Neural cell (in vitro differentiated cells): Measurements from ENCODE around the gene FBXL17. TPM values are rescaled to one million over a fixed set of nuclear protein-coding genes. Genes with fewer than 3 reads are reported as not detected.

ENCODE experiments used
- H2AFZ ChIP-seq: fragments of 200-600, 300-800 bp; sonication (generic), shearing (Covaris generic); 2 replicates; pipeline ENCODE4 v1.6.0; 2014; ENCODE audit warnings: low read depth, mild to moderate bottlenecking, antibody characterized with exemption, low read length, moderate library complexity
- H3F3A ChIP-seq: fragments of 200-600 bp; shearing (Covaris generic); 2 replicates; pipeline ENCODE4 v1.6.1; 2016; ENCODE audit warnings: mild to moderate bottlenecking, moderate library complexity, mixed read lengths, antibody characterized with exemption, low read length; ENCODE audit not compliant: insufficient read depth, poor library complexity, severe bottlenecking
- H3K27ac ChIP-seq: fragments of 200-600, 300-800 bp; sonication (generic), shearing (Covaris generic); 2 replicates; pipeline ENCODE4 v1.5.1; 2014; ENCODE audit warnings: mild to moderate bottlenecking, low read length, moderate library complexity
- H3K27me3 ChIP-seq: fragments of 300-800, 200-600 bp; sonication (generic), shearing (Covaris generic); 2 replicates; pipeline ENCODE4 v1.6.0; 2014; ENCODE audit warnings: mild to moderate bottlenecking, low read depth, low read length, moderate library complexity; ENCODE audit not compliant: insufficient read depth
- H3K36me3 ChIP-seq: fragments of 300-800, 200-600 bp; sonication (generic), shearing (Covaris generic); 2 replicates; pipeline ENCODE4 v1.5.1; 2014; ENCODE audit warnings: mild to moderate bottlenecking, antibody characterized with exemption, low read length, moderate library complexity; ENCODE audit not compliant: insufficient read depth
- H3K4me2 ChIP-seq: fragments of 300-800, 200-600 bp; sonication (generic), shearing (Covaris generic); 2 replicates; pipeline ENCODE4 v1.6.0; 2014; ENCODE audit warnings: mild to moderate bottlenecking, low read length
- H3K4me3 ChIP-seq: fragments of 300-800, 200-600 bp; sonication (generic), shearing (Covaris generic); 2 replicates; pipeline ENCODE4 v1.5.1; 2014; ENCODE audit warnings: mild to moderate bottlenecking, low read length, moderate library complexity
- H3K79me2 ChIP-seq: fragments of 200-600 bp; shearing (Covaris generic); replicated peaks from 2 replicates; pipeline ENCODE4 v1.6.0; 2014; ENCODE audit warnings: mild to moderate bottlenecking, low read length, moderate library complexity; ENCODE audit not compliant: insufficient read depth
- H3K9ac ChIP-seq: fragments of 300-800, 200-600 bp; sonication (generic), shearing (Covaris generic); 2 replicates; pipeline ENCODE4 v1.6.1; 2016; ENCODE audit warnings: mild to moderate bottlenecking, low read length, mixed read lengths
- H3K9me2 ChIP-seq: fragments of 200-600 bp; shearing (Covaris generic); 2 replicates; pipeline ENCODE4 v1.6.1; 2016; ENCODE audit warnings: mild to moderate bottlenecking, low read length, mixed read lengths; ENCODE audit not compliant: insufficient read depth
- H3K9me3 ChIP-seq: fragments of 200-600, 300-800 bp; sonication (generic), shearing (Covaris generic); 2 replicates; pipeline ENCODE4 v1.6.1; 2016; ENCODE audit warnings: mild to moderate bottlenecking, mixed run types, low read length, moderate library complexity, mixed read lengths
- H4K20me1 ChIP-seq: fragments of 200-600 bp; shearing (Covaris generic); 2 replicates; pipeline ENCODE4 v1.6.1; 2016; ENCODE audit warnings: mild to moderate bottlenecking, mixed run types; ENCODE audit not compliant: insufficient read depth
- EP300 ChIP-seq: fragments of 450-650 bp; conservative IDR thresholded peaks from 2 replicates; pipeline ENCODE4 v1.6.1; 2014; ENCODE audit warnings: antibody characterized with exemption, mild to moderate bottlenecking, moderate library complexity; ENCODE audit not compliant: poor library complexity, severe bottlenecking
- EZH2 ChIP-seq: fragments of 200-600, 300-800 bp; shearing (Covaris generic), sonication (generic); IDR thresholded peaks from 2 replicates; pipeline ENCODE4 v1.6.1; 2014; ENCODE audit warnings: antibody characterized with exemption, low read length, borderline replicate concordance, mild to moderate bottlenecking; ENCODE audit not compliant: insufficient read depth, poor library complexity, severe bottlenecking
- MXI1 ChIP-seq: fragments of 450-650 bp; conservative IDR thresholded peaks from 2 replicates; pipeline ENCODE4 v1.6.1; 2014; ENCODE audit warnings: antibody characterized with exemption, mild to moderate bottlenecking; ENCODE audit not compliant: poor library complexity, severe bottlenecking
- POLR2AphosphoS5 ChIP-seq: IDR thresholded peaks from 2 replicates; pipeline ENCODE4 v1.6.1; 2012
- RAD21 ChIP-seq: fragments of 450-650 bp; conservative IDR thresholded peaks from 2 replicates; pipeline ENCODE4 v1.6.1; 2014; ENCODE audit warnings: antibody characterized with exemption, mild to moderate bottlenecking, moderate library complexity
- SMC3 ChIP-seq: fragments of 450-650 bp; conservative IDR thresholded peaks from 2 replicates; pipeline ENCODE4 v1.6.1; 2014; ENCODE audit warnings: antibody characterized with exemption, mild to moderate bottlenecking, moderate library complexity; ENCODE audit not compliant: poor library complexity
- TAF1 ChIP-seq: IDR thresholded peaks from 2 replicates; pipeline ENCODE4 v1.6.1; 2012; ENCODE audit warnings: low read depth
- polyA plus RNA-seq: library from polyadenylated mRNA; depleted of rRNA; stranded (reverse); fragments of >200 nt; gene quantifications from 2 replicates; pipeline ENCODE4 v1.2.3, GENCODE V29; 2014
- TF ChIP-seq, protein P1 (sequence below): IDR thresholded peaks from 2 replicates; pipeline ENCODE4 v1.6.1; 2012; ENCODE audit warnings: borderline replicate concordance
- TF ChIP-seq, protein P2 (sequence below): fragments of 450-650 bp; IDR thresholded peaks from 2 replicates; pipeline ENCODE4 v1.5.1; 2014; ENCODE audit warnings: antibody characterized with exemption, mild to moderate bottlenecking, moderate library complexity; ENCODE audit not compliant: poor library complexity, severe bottlenecking

FBXL17 gene
- polyA plus RNA-seq, 1 donor from 2014 or later = 19.6 TPM

DNA sequence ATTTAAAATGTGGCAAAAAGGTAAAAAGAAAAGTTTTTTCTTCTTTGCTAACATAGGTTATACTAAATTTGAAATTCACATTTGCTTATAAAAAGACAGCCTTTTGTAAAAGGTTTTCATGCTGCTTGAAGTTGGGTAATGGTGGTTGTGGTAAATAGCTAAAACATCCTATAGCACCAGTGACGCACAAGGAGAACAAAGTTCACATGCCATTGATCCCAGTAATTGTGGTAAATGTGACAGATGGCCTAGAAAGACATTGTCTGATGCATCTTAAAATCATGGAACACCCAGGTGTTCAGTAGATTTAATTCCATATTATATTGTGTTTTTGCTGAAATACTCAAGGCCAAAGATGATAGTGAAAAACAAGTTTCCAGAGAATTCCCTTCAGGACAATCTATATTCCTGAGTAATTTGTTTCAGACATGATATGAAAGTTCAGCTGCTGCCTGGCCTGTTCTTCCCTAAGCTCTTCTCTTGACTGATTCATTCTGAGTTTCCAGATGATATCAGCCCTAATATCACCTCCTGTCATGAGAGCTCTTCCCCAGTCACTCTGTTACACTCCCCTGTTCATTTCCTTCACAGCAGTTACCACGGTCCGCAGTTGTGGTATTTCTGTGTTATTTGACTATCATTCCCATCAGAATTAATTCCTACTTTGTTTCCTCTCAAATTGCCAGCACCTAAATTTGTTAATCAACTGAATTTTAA is 4.6 kb upstream of the FBXL17 start:
- no peaks in the 10 kb centered on the region for H3F3A ChIP-seq
- no peaks in the 10 kb centered on the region for H3K79me2 ChIP-seq
- no peaks in the 10 kb centered on the region for H3K9me2 ChIP-seq
- H4K20me1 ChIP-seq = no peaks in the 10 kb centered on the region
- H3K9ac ChIP-seq = no peak overlapping the region
- H2AFZ ChIP-seq = no peak overlapping the region
- no peaks in the 10 kb centered on the region for H3K27me3 ChIP-seq
- H3K9me3 ChIP-seq = no peaks in the 10 kb centered on the region
- H3K4me2 ChIP-seq = no peak overlapping the region
- no peak overlapping the region for H3K27ac ChIP-seq
- no peak overlapping the region for H3K4me3 ChIP-seq
- no peaks in the 10 kb centered on the region for H3K36me3 ChIP-seq
- no peak for TF ChIP-seq RAD21
- TF ChIP-seq POLR2AphosphoS5 = no peak
- no peak for TF ChIP-seq TAF1
- no peak for TF ChIP-seq EZH2
- no peak for TF ChIP-seq SMC3
- no peak for TF ChIP-seq EP300
- TF ChIP-seq, protein P1, sequence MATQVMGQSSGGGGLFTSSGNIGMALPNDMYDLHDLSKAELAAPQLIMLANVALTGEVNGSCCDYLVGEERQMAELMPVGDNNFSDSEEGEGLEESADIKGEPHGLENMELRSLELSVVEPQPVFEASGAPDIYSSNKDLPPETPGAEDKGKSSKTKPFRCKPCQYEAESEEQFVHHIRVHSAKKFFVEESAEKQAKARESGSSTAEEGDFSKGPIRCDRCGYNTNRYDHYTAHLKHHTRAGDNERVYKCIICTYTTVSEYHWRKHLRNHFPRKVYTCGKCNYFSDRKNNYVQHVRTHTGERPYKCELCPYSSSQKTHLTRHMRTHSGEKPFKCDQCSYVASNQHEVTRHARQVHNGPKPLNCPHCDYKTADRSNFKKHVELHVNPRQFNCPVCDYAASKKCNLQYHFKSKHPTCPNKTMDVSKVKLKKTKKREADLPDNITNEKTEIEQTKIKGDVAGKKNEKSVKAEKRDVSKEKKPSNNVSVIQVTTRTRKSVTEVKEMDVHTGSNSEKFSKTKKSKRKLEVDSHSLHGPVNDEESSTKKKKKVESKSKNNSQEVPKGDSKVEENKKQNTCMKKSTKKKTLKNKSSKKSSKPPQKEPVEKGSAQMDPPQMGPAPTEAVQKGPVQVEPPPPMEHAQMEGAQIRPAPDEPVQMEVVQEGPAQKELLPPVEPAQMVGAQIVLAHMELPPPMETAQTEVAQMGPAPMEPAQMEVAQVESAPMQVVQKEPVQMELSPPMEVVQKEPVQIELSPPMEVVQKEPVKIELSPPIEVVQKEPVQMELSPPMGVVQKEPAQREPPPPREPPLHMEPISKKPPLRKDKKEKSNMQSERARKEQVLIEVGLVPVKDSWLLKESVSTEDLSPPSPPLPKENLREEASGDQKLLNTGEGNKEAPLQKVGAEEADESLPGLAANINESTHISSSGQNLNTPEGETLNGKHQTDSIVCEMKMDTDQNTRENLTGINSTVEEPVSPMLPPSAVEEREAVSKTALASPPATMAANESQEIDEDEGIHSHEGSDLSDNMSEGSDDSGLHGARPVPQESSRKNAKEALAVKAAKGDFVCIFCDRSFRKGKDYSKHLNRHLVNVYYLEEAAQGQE = no peak

DNA sequence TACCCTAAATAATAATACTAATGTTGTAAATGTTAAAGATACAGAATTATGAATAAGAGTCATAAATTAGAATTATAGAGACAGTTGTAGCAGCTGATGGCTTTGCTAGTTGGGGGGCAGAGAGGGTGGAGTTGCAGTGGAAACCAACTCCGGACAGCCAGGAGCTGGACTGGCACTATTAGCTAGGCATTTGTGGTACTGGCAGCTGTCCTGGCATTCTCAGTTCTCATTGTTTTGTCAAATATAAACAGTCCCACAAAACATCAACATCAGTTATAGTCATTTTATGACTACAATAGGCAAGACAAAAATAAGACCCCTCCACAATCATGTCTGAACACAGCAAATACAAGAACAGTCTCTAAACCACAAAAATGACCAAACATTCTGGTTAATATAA is 2.8 kb upstream of the FBXL17 start:
- Histone ChIP-seq H3K9ac (no peak overlapping the region), H3K4me2 (no peak overlapping the region), H4K20me1 (no peaks in the 10 kb centered on the region), H3K4me3 (no peak overlapping the region), H2AFZ (no peak overlapping the region), H3K27me3 (no peaks in the 10 kb centered on the region), H3K9me2 (no peaks in the 10 kb centered on the region), H3K36me3 (no peaks in the 10 kb centered on the region), H3K9me3 (no peaks in the 10 kb centered on the region), H3F3A (peaks cover 5% of the 10 kb centered on the region), H3K79me2 (peaks cover 8% of the 10 kb centered on the region), H3K27ac (no peak overlapping the region)
- TF ChIP-seq EP300 (no peak), SMC3 (no peak), MXI1 (no peak), POLR2AphosphoS5 (no peak), EZH2 (no peak), RAD21 (no peak), TAF1 (no peak)
- TF ChIP-seq, protein P2, sequence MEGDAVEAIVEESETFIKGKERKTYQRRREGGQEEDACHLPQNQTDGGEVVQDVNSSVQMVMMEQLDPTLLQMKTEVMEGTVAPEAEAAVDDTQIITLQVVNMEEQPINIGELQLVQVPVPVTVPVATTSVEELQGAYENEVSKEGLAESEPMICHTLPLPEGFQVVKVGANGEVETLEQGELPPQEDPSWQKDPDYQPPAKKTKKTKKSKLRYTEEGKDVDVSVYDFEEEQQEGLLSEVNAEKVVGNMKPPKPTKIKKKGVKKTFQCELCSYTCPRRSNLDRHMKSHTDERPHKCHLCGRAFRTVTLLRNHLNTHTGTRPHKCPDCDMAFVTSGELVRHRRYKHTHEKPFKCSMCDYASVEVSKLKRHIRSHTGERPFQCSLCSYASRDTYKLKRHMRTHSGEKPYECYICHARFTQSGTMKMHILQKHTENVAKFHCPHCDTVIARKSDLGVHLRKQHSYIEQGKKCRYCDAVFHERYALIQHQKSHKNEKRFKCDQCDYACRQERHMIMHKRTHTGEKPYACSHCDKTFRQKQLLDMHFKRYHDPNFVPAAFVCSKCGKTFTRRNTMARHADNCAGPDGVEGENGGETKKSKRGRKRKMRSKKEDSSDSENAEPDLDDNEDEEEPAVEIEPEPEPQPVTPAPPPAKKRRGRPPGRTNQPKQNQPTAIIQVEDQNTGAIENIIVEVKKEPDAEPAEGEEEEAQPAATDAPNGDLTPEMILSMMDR = no peak
- TF ChIP-seq, protein P1 = no peak
